Vagina (tissue), 2 donors: ENCODE measurements around the gene PA2G4. TPM values are rescaled to one million over a fixed set of nuclear protein-coding genes. Genes with fewer than 3 reads are reported as not detected.
A peak's percentile ranks its signal among the peaks of the same experiment; 100 is the strongest.

ENCODE experiments used
- DNase-seq, 2 donors: peaks; one replicate each; pipeline ENCODE4 v3.0.0-alpha.2; 2017; ENCODE audit errors: extremely low spot score in 2 of 2
- H3K27ac ChIP-seq: fragments of 200-600 bp; sonication (generic); one replicate; pipeline ENCODE4 v1.5.1; 2019
- H3K27me3 ChIP-seq: fragments of 200-600 bp; sonication (generic); one replicate; pipeline ENCODE4 v1.5.1; 2019
- H3K36me3 ChIP-seq, 2 donors: fragments of 200-600 bp; sonication (generic); one replicate each; pipeline ENCODE4 v1.5.1; 2017 to 2019
- H3K4me1 ChIP-seq: fragments of 200-600 bp; sonication (generic); one replicate; pipeline ENCODE4 v1.5.1; 2019
- H3K4me3 ChIP-seq, 2 donors: fragments of 200-600 bp; sonication (generic); 1 replicate in 1 of 2; 2 replicates in 1 of 2; pipeline ENCODE4 v1.5.1; 2016 to 2019
- H3K9me3 ChIP-seq: fragments of 200-600 bp; sonication (generic); one replicate; pipeline ENCODE4 v1.5.1; 2019
- CTCF ChIP-seq, 3 experiments: fragments of 450-650 bp in 2 of 3; fragments of 200-600 bp in 1 of 3; sonication (generic) in 1 of 3; IDR thresholded peaks; one replicate each; pipeline ENCODE4 v1.5.1; 2017 to 2019; ENCODE audit warnings: antibody characterized with exemption in 3 of 3, mild to moderate bottlenecking in 2 of 3, moderate library complexity in 2 of 3
- POLR2A ChIP-seq, 2 donors: fragments of 450-650 bp; IDR thresholded peaks; one replicate each; pipeline ENCODE4 v1.6.1; 2017; ENCODE audit warnings: antibody characterized with exemption in 2 of 2, mild to moderate bottlenecking in 2 of 2, moderate library complexity in 2 of 2
- POLR2AphosphoS5 ChIP-seq, 2 donors: sonication (generic); formaldehyde crosslinking; IDR thresholded peaks; one replicate each; pipeline ENCODE4 v1.9.0; 2017; ENCODE audit warnings: antibody characterized with exemption in 2 of 2, mild to moderate bottlenecking in 2 of 2, low read depth in 1 of 2; ENCODE audit not compliant: insufficient read depth in 1 of 2
- intact Hi-C: fragments of 100-400 bp; cut with DNase I; formaldehyde crosslinking; loops from one replicate; pipeline ENCODE4 v1.15.1; 2023
- total RNA-seq: library from RNA; depleted of rRNA; stranded (reverse); fragments of >200 nt; gene quantifications from one replicate; pipeline ENCODE4 v1.2.3, GENCODE V29; 2016

Gene PA2G4
- total RNA-seq, 1 donor from 2014 or later: 116 TPM

- no peaks in the 10 kb centered on the region for H3K27me3 ChIP-seq
- peak; percentile 98 to 99 for DNase-seq
- H3K9me3 ChIP-seq: no peaks in the 10 kb centered on the region
- intact Hi-C loops: no loop called here
- H3K4me3 ChIP-seq: peak within 1 kb of the TSS; percentile 93 to 97
- peak within 1 kb of the TSS; percentile 99 for H3K27ac ChIP-seq
- TF ChIP-seq POLR2AphosphoS5 (IDR thresholded peaks at IDR 0.05; ENCODE audit: insufficient read depth in 1 of 2, low read depth in 1 of 2) (peak; percentile 93 to 98), POLR2A (IDR thresholded peaks at IDR 0.05) (peak; percentile 80 to 100), CTCF (IDR thresholded peaks at IDR 0.05) (no peak)
- peaks cover 3 to 34% of the 10 kb centered on the region in 2 donors for H3K36me3 ChIP-seq
- H3K4me1 ChIP-seq: peaks cover 40% of the 10 kb centered on the region
Measured at GRCh38 chr12:56158029-56158925, 53.9 kb downstream of the PA2G4 start, which contains the start of gene MYL6. MYL6 (plus strand) TSS chr12:56158359; CDS start chr12:56158402, 43 bp downstream.

- Histone ChIP-seq H3K4me3 (peak overlapping the region; percentile 93 to 97), H3K36me3 (peaks cover 3 to 41% of the 10 kb centered on the region in 2 donors), H3K9me3 (no peaks in the 10 kb centered on the region), H3K27me3 (no peaks in the 10 kb centered on the region), H3K4me1 (peaks cover 35% of the 10 kb centered on the region), H3K27ac (peak overlapping the region; percentile 99)
- TF ChIP-seq POLR2AphosphoS5 (IDR thresholded peaks at IDR 0.05; ENCODE audit: insufficient read depth in 1 of 2, low read depth in 1 of 2) (peak; percentile 31 to 87), POLR2A (IDR thresholded peaks at IDR 0.05) (no peak), CTCF (IDR thresholded peaks at IDR 0.05) (no peak)
- DNase-seq: no peak
- intact Hi-C loops: no loop called here
Measured at GRCh38 chr12:56158926-56159461, 54.6 kb downstream of the PA2G4 start.

- intact Hi-C loops: loop anchor here (5.0 kb wide), 1 partner anchor 37 kb away; no protein-coding TSS in a partner anchor
- peaks cover 35% of the 10 kb centered on the region for H3K4me1 ChIP-seq
Measured at GRCh38 chr12:56159482-56160192, 55.3 kb downstream of the PA2G4 start.

GRCh38 chr12:56160193-56160763 is 55.9 kb downstream of the PA2G4 start:
- intact Hi-C loops: loop anchor here (5.0 kb wide), 1 partner anchor 38 kb away; no protein-coding TSS in a partner anchor
- Histone ChIP-seq H3K27ac (peak overlapping the region; percentile 99), H3K4me3 (peak overlapping the region; percentile 93 to 97), H3K4me1 (peaks cover 35% of the 10 kb centered on the region), H3K36me3 (peaks cover 3 to 54% of the 10 kb centered on the region in 2 donors), H3K9me3 (no peaks in the 10 kb centered on the region), H3K27me3 (no peaks in the 10 kb centered on the region)
- TF ChIP-seq POLR2A (IDR thresholded peaks at IDR 0.05): no peak
- TF ChIP-seq CTCF (IDR thresholded peaks at IDR 0.05): no peak
- peak in 1 of 2 donors; percentile 29 for TF ChIP-seq POLR2AphosphoS5 (IDR thresholded peaks at IDR 0.05; ENCODE audit: insufficient read depth in 1 of 2, low read depth in 1 of 2)
- no peak for DNase-seq

More at GRCh38 chr12:56159482-56160192, 55.3 kb downstream of the PA2G4 start:
- DNase-seq: no peak
- TF ChIP-seq CTCF (IDR thresholded peaks at IDR 0.05) (no peak), POLR2AphosphoS5 (IDR thresholded peaks at IDR 0.05; ENCODE audit: insufficient read depth in 1 of 2, low read depth in 1 of 2) (peak in 1 of 2 donors; percentile 8), POLR2A (IDR thresholded peaks at IDR 0.05) (no peak)
- peak overlapping the region; percentile 99 for H3K27ac ChIP-seq
- H3K27me3 ChIP-seq: no peaks in the 10 kb centered on the region
- no peaks in the 10 kb centered on the region for H3K9me3 ChIP-seq
- H3K36me3 ChIP-seq: peaks cover 3 to 47% of the 10 kb centered on the region in 2 donors
- peak overlapping the region; percentile 93 to 97 for H3K4me3 ChIP-seq
